ENCODE measurements around the gene PRDM10. TPM values are rescaled to one million over a fixed set of nuclear protein-coding genes. Genes with fewer than 3 reads are reported as not detected.

PRDM10 gene
- total RNA-seq, 1 experiment from 2014 or later, result 7.7 TPM

DNA sequence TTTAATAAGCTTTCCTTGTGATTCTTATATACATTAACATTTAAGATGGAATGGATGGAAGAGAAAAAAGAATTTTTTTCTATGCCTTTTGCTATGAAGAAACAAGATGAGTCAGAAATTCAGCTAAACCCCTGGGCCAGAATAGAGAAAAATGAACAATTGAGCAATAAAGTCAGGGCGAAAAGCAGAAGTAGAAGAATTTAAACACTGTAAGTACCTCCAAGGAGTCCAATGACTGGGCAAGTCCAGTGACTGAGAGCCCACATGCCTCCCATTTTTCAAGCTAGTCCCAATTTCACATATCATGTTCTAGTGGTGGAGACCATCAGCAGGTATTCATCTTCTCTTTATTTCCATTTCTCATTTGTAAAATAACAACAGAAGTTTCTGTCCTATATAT lies 48.4 kb upstream of the PRDM10 start:
- Histone ChIP-seq H4K8ac (replicated peaks; ENCODE audit: insufficient read length, low read depth, low read length) (no peak overlapping the region), H2BK12ac (ENCODE audit: insufficient read length, low read depth, low read length) (no peak overlapping the region), H2BK15ac (ENCODE audit: low read depth, low read length) (no peak overlapping the region), H3K9ac (ENCODE audit: extremely low read depth, insufficient read length, low read length) (no peak overlapping the region), H3K4me2 (ENCODE audit: insufficient read depth, insufficient read length, low read length) (no peak overlapping the region), H4K5ac (ENCODE audit: insufficient read length, low read depth, low read length) (no peak overlapping the region), H3T11ph (ENCODE audit: low read length) (no peak overlapping the region), H3K4ac (ENCODE audit: low read depth, low read length) (no peak overlapping the region), H3K9me3 (ENCODE audit: control insufficient read depth, low read depth, low read length) (no peaks in the 10 kb centered on the region), H3K79me2 (ENCODE audit: insufficient read depth, low read length) (no peaks in the 10 kb centered on the region), H3K23me2 (ENCODE audit: insufficient read length, low read depth, low read length, poor library complexity, severe bottlenecking) (no peaks in the 10 kb centered on the region), H2BK120ac (ENCODE audit: low read depth, low read length, poor library complexity, severe bottlenecking) (no peak overlapping the region), H4K20me1 (ENCODE audit: control insufficient read depth, insufficient read depth, insufficient read length) (no peaks in the 10 kb centered on the region), H4K91ac (ENCODE audit: insufficient read length, low read depth, low read length) (no peak overlapping the region), H2AK5ac (ENCODE audit: insufficient read length, low read length) (no peak overlapping the region), H3K4me1 (ENCODE audit: insufficient read depth, low read length) (no peaks in the 10 kb centered on the region), H3K56ac (ENCODE audit: insufficient read length, low read depth, low read length) (no peak overlapping the region), H3K79me1 (ENCODE audit: insufficient read depth, low read depth, low read length, poor library complexity, severe bottlenecking) (no peaks in the 10 kb centered on the region), H3K23ac (ENCODE audit: insufficient read length, low read depth, low read length) (no peak overlapping the region), H3K27ac (ENCODE audit: insufficient read length, low read depth, low read length) (no peak overlapping the region), H2AFZ (ENCODE audit: low read length) (no peak overlapping the region), H3K18ac (ENCODE audit: insufficient read length, low read depth, low read length) (no peak overlapping the region), H2BK20ac (ENCODE audit: low read depth, low read length, poor library complexity, severe bottlenecking) (no peak overlapping the region), H3K14ac (ENCODE audit: insufficient read depth, low read length) (no peak overlapping the region), H3K27me3 (ENCODE audit: insufficient read depth, low read length) (no peaks in the 10 kb centered on the region), H2BK5ac (ENCODE audit: insufficient read length, low read length) (no peak overlapping the region)
- Mint-ChIP-seq H3K27me3 (ENCODE audit: low read depth) (no peaks in the 10 kb centered on the region; the same call in 1 of the 2 replicates), H3K36me3 (ENCODE audit: insufficient read depth in 1 of 3, low read depth in 3 of 3) (no peaks in the 10 kb centered on the region), H3K9me3 (peaks cover 2 to 3% of the 10 kb centered on the region in 2 experiments; a peak in 2 of 5 replicates), H3K4me1 (0 out of 4 replicates have a peak, but pooled peaks cover 0 to 4% of the 10 kb centered on the region in 2 experiments), H3K27ac (no peak overlapping the region), H3K4me3 (no peak overlapping the region)
- TF ChIP-seq, protein P1, sequence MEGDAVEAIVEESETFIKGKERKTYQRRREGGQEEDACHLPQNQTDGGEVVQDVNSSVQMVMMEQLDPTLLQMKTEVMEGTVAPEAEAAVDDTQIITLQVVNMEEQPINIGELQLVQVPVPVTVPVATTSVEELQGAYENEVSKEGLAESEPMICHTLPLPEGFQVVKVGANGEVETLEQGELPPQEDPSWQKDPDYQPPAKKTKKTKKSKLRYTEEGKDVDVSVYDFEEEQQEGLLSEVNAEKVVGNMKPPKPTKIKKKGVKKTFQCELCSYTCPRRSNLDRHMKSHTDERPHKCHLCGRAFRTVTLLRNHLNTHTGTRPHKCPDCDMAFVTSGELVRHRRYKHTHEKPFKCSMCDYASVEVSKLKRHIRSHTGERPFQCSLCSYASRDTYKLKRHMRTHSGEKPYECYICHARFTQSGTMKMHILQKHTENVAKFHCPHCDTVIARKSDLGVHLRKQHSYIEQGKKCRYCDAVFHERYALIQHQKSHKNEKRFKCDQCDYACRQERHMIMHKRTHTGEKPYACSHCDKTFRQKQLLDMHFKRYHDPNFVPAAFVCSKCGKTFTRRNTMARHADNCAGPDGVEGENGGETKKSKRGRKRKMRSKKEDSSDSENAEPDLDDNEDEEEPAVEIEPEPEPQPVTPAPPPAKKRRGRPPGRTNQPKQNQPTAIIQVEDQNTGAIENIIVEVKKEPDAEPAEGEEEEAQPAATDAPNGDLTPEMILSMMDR (conservative IDR thresholded peaks at IDR 0.05), result no peak
- WGBS (ENCODE audit: extremely low coverage, insufficient read length, low lambda C conversion rate), result no CpG with 5 or more reads among the region's 1 CpG
- DNase-seq, result no peak

All from H9 (cell line).